Measurements from ENCODE around the gene THSD4.

Gene THSD4

DNA sequence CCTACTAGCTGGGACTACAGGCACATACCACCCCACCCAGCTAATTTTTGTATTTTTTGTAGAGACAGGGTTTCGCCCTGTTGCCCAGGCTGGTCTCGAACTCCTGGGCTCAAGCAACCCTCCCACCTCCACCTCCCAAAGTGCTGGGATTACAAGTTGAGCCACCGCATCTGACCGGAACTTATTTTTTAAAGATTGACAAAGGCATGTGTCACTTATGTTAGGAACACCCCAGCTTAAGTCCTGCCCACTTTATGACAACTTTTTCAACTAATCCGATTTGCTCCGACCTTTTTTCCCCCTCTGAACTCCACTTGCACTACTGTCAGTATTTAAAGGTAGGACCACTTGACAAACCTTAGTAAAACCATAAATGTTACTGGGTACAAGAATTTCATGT, 483.5 kb downstream of the THSD4 start:
- Histone ChIP-seq H3K9me3 (replicated peaks; ENCODE audit: insufficient read depth, low read length) (no peaks in the 10 kb centered on the region), H2AFZ (ENCODE audit: low read length) (no peak overlapping the region), H3K36me3 (replicated peaks; ENCODE audit: insufficient read depth, low read length) (no peaks in the 10 kb centered on the region), H3K4me3 (ENCODE audit: low read length) (no peak overlapping the region), H3K4me1 (ENCODE audit: low read length) (no peaks in the 10 kb centered on the region), H3K27me3 (replicated peaks; ENCODE audit: insufficient read depth, low read length) (no peaks in the 10 kb centered on the region), H4K20me1 (ENCODE audit: insufficient read depth, low read length) (no peaks in the 10 kb centered on the region), H3K79me2 (ENCODE audit: low read length) (no peaks in the 10 kb centered on the region), H3K27ac (ENCODE audit: low read length) (no peak overlapping the region), H3F3A (ENCODE audit: insufficient read depth, low read length) (no peaks in the 10 kb centered on the region), H3K9me2 (replicated peaks; ENCODE audit: insufficient read depth, low read length) (no peaks in the 10 kb centered on the region), H3K4me2 (ENCODE audit: low read depth, low read length) (no peak overlapping the region), H3K9ac (ENCODE audit: low read length) (no peak overlapping the region)
- no peak for DNase-seq
- TF ChIP-seq EZH2 (optimal IDR thresholded peaks at IDR 0.05; ENCODE audit: low read depth, low read length) (no peak), EZH2phosphoT487 (IDR thresholded peaks at IDR 0.05; ENCODE audit: low read length) (no peak)
- TF ChIP-seq, protein P1, sequence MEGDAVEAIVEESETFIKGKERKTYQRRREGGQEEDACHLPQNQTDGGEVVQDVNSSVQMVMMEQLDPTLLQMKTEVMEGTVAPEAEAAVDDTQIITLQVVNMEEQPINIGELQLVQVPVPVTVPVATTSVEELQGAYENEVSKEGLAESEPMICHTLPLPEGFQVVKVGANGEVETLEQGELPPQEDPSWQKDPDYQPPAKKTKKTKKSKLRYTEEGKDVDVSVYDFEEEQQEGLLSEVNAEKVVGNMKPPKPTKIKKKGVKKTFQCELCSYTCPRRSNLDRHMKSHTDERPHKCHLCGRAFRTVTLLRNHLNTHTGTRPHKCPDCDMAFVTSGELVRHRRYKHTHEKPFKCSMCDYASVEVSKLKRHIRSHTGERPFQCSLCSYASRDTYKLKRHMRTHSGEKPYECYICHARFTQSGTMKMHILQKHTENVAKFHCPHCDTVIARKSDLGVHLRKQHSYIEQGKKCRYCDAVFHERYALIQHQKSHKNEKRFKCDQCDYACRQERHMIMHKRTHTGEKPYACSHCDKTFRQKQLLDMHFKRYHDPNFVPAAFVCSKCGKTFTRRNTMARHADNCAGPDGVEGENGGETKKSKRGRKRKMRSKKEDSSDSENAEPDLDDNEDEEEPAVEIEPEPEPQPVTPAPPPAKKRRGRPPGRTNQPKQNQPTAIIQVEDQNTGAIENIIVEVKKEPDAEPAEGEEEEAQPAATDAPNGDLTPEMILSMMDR (IDR thresholded peaks at IDR 0.05; ENCODE audit: low read length), result no peak

DNA sequence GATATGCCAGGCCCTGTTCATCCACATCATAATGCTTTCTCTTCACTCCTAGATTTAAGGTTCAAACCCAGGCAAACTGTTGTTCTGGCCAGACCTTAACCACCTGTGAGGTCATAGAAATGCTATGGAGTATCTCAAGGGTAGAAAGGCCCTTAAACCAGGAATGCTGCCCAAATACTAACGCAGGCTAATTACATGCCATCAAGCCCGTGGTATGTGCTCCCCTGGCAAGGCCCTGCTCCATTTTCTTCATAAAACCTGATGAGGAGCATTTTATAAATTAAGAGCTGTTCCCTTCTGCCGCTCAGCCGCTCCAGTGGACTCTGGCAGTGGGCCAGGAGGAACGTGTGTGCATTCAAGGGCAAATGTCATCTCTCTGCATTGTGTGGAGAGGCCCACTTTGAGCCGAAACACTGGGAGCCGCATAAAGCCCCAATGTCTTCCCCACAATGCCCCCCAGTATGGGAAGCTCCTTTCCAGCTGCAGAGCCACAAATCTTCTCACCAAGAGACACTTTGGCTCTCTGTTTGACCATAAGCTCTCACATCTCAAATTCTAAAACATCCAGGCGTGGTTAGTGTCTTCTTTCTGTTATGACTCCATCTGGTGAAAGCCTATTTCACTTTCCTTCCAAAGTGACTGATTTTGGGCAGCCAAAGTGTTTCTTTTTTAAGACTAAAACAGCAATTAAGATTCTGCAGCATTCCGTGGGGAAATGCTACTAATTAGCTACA, 484.3 kb downstream of the THSD4 start:
- Histone ChIP-seq H3K27ac (ENCODE audit: low read length) (no peak overlapping the region), H3K9me3 (replicated peaks; ENCODE audit: insufficient read depth, low read length) (no peaks in the 10 kb centered on the region), H3K4me3 (ENCODE audit: low read length) (no peak overlapping the region), H4K20me1 (ENCODE audit: insufficient read depth, low read length) (no peaks in the 10 kb centered on the region), H3K79me2 (ENCODE audit: low read length) (no peaks in the 10 kb centered on the region), H3K4me1 (ENCODE audit: low read length) (no peaks in the 10 kb centered on the region), H3K36me3 (replicated peaks; ENCODE audit: insufficient read depth, low read length) (no peaks in the 10 kb centered on the region), H3K9ac (ENCODE audit: low read length) (no peak overlapping the region), H3K4me2 (ENCODE audit: low read depth, low read length) (no peak overlapping the region), H3K27me3 (replicated peaks; ENCODE audit: insufficient read depth, low read length) (no peaks in the 10 kb centered on the region), H3K9me2 (replicated peaks; ENCODE audit: insufficient read depth, low read length) (no peaks in the 10 kb centered on the region), H2AFZ (ENCODE audit: low read length) (no peak overlapping the region), H3F3A (ENCODE audit: insufficient read depth, low read length) (no peaks in the 10 kb centered on the region)
- DNase-seq, result no peak
- no peak for TF ChIP-seq EZH2 (optimal IDR thresholded peaks at IDR 0.05; ENCODE audit: low read depth, low read length)
- TF ChIP-seq, protein P1 (IDR thresholded peaks at IDR 0.05; ENCODE audit: low read length), result no peak
- TF ChIP-seq EZH2phosphoT487 (IDR thresholded peaks at IDR 0.05; ENCODE audit: low read length), result no peak

DNA sequence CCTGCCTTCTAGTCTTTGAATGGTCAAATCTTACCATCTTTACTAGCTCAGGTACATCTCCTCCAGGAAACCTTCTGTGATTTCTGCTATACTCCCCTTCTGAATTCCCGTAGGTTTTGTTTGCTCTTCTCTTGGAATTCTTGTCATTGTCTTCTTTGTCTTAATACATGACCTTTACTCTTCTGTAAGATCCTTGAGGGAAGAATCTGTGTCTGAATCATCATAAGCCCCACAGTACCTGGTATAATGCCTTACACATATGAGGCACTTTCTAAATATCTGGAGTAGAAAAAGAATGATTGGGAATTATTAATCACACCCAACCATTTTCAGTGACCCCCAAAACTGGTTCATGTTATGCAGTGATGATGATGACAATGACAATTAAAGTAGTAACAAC, 485.0 kb downstream of the THSD4 start:
- Histone ChIP-seq H3K9ac (ENCODE audit: low read length) (no peak overlapping the region), H4K20me1 (ENCODE audit: insufficient read depth, low read length) (no peaks in the 10 kb centered on the region)
- no peak for TF ChIP-seq EZH2 (optimal IDR thresholded peaks at IDR 0.05; ENCODE audit: low read depth, low read length)
- TF ChIP-seq EZH2phosphoT487 (IDR thresholded peaks at IDR 0.05; ENCODE audit: low read length), result no peak
- TF ChIP-seq, protein P1 (IDR thresholded peaks at IDR 0.05; ENCODE audit: low read length), result no peak

More for the DNA sequence above, 485.0 kb downstream of the THSD4 start:
- no peaks in the 10 kb centered on the region for H3K36me3 ChIP-seq (replicated peaks; ENCODE audit: insufficient read depth, low read length)
- no peaks in the 10 kb centered on the region for H3K4me1 ChIP-seq (ENCODE audit: low read length)
- no peaks in the 10 kb centered on the region for H3K9me3 ChIP-seq (replicated peaks; ENCODE audit: insufficient read depth, low read length)
- H3K4me3 ChIP-seq (ENCODE audit: low read length), result no peak overlapping the region
- no peak overlapping the region for H3K27ac ChIP-seq (ENCODE audit: low read length)
- no peak overlapping the region for H3K4me2 ChIP-seq (ENCODE audit: low read depth, low read length)
- H3K27me3 ChIP-seq (replicated peaks; ENCODE audit: insufficient read depth, low read length), result no peaks in the 10 kb centered on the region
- no peaks in the 10 kb centered on the region for H3F3A ChIP-seq (ENCODE audit: insufficient read depth, low read length)
- H3K9me2 ChIP-seq (replicated peaks; ENCODE audit: insufficient read depth, low read length), result no peaks in the 10 kb centered on the region
- no peaks in the 10 kb centered on the region for H3K79me2 ChIP-seq (ENCODE audit: low read length)
- DNase-seq, result no peak
- no peak overlapping the region for H2AFZ ChIP-seq (ENCODE audit: low read length)

Data from MM.1S (cell line).